Measurements from ENCODE around the gene UQCC3. TPM values are rescaled to one million over a fixed set of nuclear protein-coding genes. Genes with fewer than 3 reads are reported as not detected.
A peak's percentile ranks its signal among the peaks of the same experiment; 100 is the strongest.

UQCC3 gene
- total RNA-seq, 1 donor from 2014 or later, result 9.4 TPM

GRCh38 chr11:62708392-62708791 is 36.9 kb downstream of the UQCC3 start:
- Mint-ChIP-seq H3K27ac (peak overlapping the region; percentile 99), H3K36me3 (ENCODE audit: low read depth) (peaks cover 34% of the 10 kb centered on the region), H3K9me3 (no peaks in the 10 kb centered on the region), H3K4me3 (peak overlapping the region; percentile 96), H3K4me1 (peaks cover 63% of the 10 kb centered on the region), H3K27me3 (no peaks in the 10 kb centered on the region)
- no peak for TF ChIP-seq CTCF (IDR thresholded peaks at IDR 0.05)
- ChIA-PET CTCF (no interaction called here), POLR2A (interaction anchor here (0.9 to 8.0 kb wide), 25 partner anchors 10 to 279 kb away, joined by 3 to 188 read pairs (median 17); partner anchors contain the start of genes B3GAT3, C11orf98, CSKMT and EEF1G)
- intact Hi-C loops (cut with micrococcal nuclease), result loop anchor here (2.0 kb wide), 1 partner anchor 916 kb away; the partner anchor contains the start of genes FEN1 and TMEM258
- DNase-seq (no peak), ATAC-seq (ENCODE audit: low read depth) (no peak)

GRCh38 chr11:62708793-62709192 is 37.3 kb downstream of the UQCC3 start:
- peaks cover 38% of the 10 kb centered on the region for H3K36me3 Mint-ChIP-seq (ENCODE audit: low read depth)
- ChIA-PET CTCF (interaction anchor here (0.9 kb wide), 1 partner anchor 116 kb away, joined by 3 read pairs; no protein-coding TSS in a partner anchor), POLR2A (interaction anchor here (0.5 to 8.0 kb wide), 32 partner anchors 9 to 1562 kb away, joined by 3 to 188 read pairs (median 13); partner anchors contain the start of genes B3GAT3, C11orf98, CSKMT and EEF1G)
- intact Hi-C loops (cut with micrococcal nuclease), result loop anchor here (1.0 to 2.0 kb wide), 10 partner anchors 19 to 916 kb away; partner anchors contain the start of genes C11orf98, CSKMT, FEN1 and HNRNPUL2
- peak overlapping the region; percentile 99 for H3K27ac Mint-ChIP-seq
- H3K9me3 Mint-ChIP-seq, result no peaks in the 10 kb centered on the region
- no peaks in the 10 kb centered on the region for H3K27me3 Mint-ChIP-seq
- ATAC-seq (ENCODE audit: low read depth), result peak; percentile 3
- no peak for TF ChIP-seq CTCF (IDR thresholded peaks at IDR 0.05)
- peak; percentile 25 for DNase-seq
- H3K4me3 Mint-ChIP-seq, result peak overlapping the region; percentile 96
- H3K4me1 Mint-ChIP-seq, result peaks cover 64% of the 10 kb centered on the region

- CTCF ChIA-PET, result interaction anchor here (0.7 to 0.9 kb wide), 2 partner anchors 117 to 118 kb away, joined by 3 read pairs; partner anchors contain the start of gene TUT1
- Mint-ChIP-seq H3K27me3 (no peaks in the 10 kb centered on the region), H3K27ac (peak overlapping the region; percentile 99), H3K36me3 (ENCODE audit: low read depth) (peaks cover 44% of the 10 kb centered on the region), H3K4me1 (peaks cover 64% of the 10 kb centered on the region), H3K9me3 (no peaks in the 10 kb centered on the region), H3K4me3 (peak overlapping the region; percentile 96)
- DNase-seq, result peak; percentile 83
- no peak for TF ChIP-seq CTCF (IDR thresholded peaks at IDR 0.05)
- intact Hi-C loops (cut with micrococcal nuclease), result loop anchor here (1.0 to 2.0 kb wide), 10 partner anchors 18 to 917 kb away; partner anchors contain the start of genes C11orf98, CSKMT, FEN1 and HNRNPUL2
- peak; percentile 77 for ATAC-seq (ENCODE audit: low read depth)
- POLR2A ChIA-PET, result interaction anchor here (0.5 to 8.0 kb wide), 34 partner anchors 9 to 1562 kb away, joined by 3 to 188 read pairs (median 12); partner anchors contain the start of genes B3GAT3, C11orf98, CSKMT and EEF1G
Measured at GRCh38 chr11:62709247-62710000, 38.0 kb downstream of the UQCC3 start.

GRCh38 chr11:62710001-62710345 is 38.5 kb downstream of the UQCC3 start:
- TF ChIP-seq CTCF (IDR thresholded peaks at IDR 0.05), result no peak
- POLR2A ChIA-PET, result interaction anchor here (0.5 to 8.0 kb wide), 27 partner anchors 17 to 1561 kb away, joined by 3 to 188 read pairs (median 15); partner anchors contain the start of genes B3GAT3, C11orf98, CSKMT and EEF1G
- Mint-ChIP-seq H3K27ac (peak overlapping the region; percentile 99), H3K4me1 (peaks cover 64% of the 10 kb centered on the region), H3K4me3 (peak overlapping the region; percentile 96), H3K36me3 (ENCODE audit: low read depth) (peaks cover 49% of the 10 kb centered on the region), H3K27me3 (no peaks in the 10 kb centered on the region), H3K9me3 (no peaks in the 10 kb centered on the region)
- CTCF ChIA-PET, result interaction anchor here (0.7 to 0.9 kb wide), 2 partner anchors 117 to 118 kb away, joined by 3 read pairs; partner anchors contain the start of gene TUT1
- DNase-seq (no peak), ATAC-seq (ENCODE audit: low read depth) (no peak)
- intact Hi-C loops (cut with micrococcal nuclease), result no loop called here
